ENCODE measurements around the gene POLG2.
"Not testable (repeated sequence)": the region's sequence is repeated elsewhere in the genome, so short reads cannot be mapped to it uniquely, and the experiment has no call there.

Gene POLG2

DNA sequence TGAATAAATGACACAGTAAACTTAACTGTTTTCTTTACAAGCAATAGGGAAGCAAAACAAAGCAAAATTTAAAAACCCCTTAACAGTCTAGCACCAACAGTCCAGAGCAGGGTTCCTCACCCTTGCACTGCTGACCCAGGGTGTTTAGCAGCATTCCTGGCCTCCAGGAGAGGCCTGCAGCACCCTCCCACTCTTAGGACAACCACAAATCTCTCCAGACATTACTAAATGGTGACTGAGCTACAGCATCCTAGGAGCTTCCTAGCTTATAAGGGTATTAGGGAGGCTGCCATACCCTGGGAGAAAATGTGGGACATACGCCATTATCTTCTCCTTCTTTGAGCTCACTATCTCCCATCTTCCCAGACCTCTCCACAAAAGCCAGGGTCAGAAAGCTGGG is 15.9 kb downstream of the POLG2 start:
- DNase-seq: no peak

DNA sequence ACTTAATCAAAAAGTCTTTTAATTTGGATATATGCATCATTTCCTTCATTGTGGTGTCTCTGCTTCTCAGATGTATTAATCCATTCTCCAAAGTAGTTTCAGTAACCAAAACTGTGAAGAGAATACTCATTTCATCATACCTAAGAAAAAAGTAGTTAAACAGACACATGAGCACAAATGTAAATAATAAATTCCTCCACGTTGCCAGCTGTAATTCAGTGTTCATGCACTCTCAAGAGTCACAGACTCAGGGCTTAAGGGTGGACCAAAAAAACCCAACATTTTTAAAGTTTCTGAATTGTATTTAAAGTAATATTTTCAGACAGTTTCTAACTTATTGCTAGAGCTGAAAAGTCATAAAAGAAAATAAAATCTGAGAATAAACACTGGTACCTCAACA is 19.0 kb downstream of the POLG2 start:
- no peak for DNase-seq

DNA sequence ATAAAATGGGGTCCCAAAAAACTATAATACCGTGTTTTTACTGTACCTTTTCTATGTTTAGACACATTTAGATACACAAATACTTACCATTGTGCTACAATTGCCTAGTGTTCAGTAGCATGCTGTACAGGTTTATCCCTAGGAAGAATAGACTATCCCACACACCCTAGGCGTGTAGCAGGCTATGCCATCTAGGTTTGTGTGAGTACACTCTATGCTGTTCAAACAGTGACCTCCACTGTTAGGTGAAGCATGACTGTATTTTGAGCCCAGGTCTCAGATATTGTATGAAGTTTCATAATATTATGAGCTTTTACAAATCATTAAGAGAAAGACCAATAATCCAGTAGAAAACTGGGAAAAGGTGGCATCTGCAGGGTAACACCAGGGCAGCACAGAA is 24.3 kb downstream of the POLG2 start:
- DNase-seq: no peak

DNA sequence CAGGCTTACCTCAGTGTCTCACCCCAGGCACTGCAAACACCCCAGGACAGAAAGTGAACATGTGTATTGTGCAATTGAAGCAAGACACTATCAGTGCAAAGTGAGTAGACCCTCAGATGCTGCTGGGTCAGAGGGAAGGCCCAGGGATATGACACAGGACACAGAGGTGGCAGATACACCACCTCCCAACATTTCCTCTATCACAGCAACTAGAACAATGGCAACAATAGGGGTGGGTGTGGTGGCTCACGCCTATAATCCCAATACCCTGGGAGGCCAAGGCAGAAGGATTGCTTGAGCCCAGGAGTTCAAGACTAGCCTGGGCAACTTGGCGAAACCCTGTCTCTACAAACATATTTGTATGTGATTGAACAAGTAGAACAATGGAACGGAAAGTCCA is 25.4 kb downstream of the POLG2 start:
- no peak for DNase-seq

DNA sequence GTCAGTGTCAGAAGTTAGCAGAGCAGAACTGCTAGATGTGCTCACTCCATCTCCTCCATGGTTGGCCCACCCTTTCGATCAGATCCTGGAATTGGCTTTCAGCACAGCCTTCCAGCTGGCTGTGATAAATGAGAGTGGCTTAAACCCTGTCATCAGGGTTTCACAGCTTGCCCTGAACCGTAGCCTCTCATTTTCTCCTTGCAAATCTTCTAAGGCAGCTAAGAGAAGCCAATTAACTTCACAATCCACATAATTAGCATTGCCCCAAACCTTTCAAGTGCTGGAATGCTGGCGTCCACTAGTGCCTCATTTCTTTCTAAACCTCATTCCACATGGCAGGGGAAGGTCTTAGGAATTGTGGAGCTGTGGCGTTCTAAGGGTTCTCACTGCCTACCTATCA is 26.2 kb downstream of the POLG2 start:
- DNase-seq: no peak

DNA sequence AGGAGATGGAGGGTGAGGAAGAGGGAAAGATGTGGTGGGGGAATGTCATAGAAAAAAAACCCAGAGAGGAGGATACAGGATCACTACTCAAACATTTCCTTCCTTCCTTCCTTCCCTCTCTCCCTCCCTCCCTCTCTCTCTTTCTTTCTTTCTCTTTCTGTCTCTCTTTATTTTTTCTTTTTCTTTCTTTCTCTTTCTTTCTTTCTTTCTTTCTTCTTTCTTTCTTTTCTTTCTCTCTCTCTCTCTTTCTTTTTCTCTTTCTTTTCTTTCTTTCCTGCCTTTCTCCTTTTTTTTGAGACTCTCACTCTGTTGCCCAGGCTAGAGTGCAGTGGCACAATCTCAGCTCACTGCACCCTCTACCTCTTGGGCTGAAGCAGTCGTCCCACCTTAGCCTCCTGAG is 30.0 kb downstream of the POLG2 start:
- DNase-seq: not testable (repeated sequence)

DNA sequence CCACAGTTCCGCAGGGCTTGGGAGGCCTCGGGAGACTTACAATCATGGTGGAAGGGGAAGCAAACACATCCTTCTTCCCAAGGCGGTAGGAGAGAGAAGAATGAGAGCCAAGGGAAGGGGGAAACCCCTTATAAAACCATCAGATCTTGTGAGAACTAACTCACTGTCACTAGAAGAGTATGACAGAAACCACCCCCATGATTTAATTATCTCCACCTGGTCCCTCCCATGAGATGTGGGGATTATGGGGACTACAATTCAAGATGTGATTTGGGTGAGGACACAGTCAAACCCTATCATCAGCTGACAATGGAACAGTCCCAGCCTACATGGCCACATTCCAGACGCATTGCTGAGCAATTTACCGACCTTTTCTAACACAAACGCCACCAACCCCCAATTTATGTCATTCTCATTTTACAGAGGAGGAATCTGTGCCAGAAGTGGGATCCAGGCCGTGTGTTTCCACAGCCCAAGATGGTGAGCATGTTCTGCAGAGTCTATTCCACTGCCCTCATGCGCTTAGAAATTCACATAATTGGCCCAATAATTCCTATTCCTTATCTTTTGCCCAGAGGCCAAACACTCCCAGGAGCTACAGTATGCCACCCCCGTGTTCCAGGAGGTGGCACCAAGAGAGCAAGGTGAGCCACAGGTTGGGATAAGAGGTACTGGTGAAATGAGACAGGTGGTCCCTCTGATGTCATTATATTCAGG is 30.7 kb downstream of the POLG2 start:
- DNase-seq: no peak

DNA sequence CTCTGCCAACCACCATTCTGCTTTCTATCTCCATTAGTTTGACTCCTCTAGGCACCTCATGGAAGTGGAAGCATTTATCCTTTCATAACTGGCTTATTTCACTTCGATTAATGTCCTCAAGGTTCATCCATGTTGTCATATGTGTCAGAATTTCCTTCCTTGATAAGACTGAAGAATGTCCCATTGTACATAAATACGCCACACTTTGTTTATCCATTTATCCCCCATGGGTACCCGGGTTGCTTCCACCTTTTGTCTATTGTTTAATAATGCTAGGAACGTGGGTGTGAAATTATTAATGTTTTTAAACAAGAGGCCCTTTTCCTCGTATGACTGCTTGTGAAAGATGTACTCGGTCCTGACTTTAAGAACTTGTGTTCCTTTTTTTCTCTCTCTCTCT is 35.1 kb downstream of the POLG2 start:
- no peak for DNase-seq

DNA sequence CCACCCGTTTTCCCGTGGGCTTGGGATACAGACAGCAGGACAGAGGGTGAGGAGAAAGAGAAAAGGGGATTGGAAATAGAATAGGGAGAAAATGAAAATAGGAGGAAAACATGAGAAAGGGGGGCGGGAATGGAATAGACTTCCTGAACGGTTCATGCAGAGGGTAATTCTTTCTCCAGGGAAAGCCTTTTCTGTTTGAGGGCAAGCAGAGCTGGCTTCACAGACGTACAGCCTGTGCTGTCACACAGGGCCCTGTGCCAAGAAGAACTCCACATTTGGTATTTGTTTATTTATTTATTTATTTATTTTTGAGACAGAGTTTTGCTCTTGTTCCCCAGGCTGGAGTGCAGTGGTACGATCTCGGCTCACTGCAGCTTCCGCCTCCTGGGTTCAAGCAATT is 35.9 kb downstream of the POLG2 start:
- no peak for DNase-seq

DNA sequence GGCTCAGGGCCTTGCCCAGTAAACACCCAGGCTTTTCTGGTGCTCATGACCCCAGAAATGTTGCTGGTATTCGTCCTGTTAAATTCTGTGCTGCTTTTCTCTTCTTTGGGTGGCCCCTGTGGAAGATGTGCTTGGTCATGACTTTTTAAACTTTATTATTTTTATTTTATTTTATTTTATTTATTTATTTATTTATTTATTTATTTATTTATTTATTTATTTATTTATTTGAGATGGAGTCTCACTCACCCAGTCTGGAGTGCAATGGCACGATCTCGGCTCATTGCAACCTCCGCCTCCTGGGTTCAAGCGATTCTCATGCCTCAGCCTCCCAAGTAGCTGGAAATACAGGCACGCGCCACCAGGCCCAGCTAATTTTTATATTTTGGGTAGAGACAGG is 37.0 kb downstream of the POLG2 start:
- DNase-seq: not testable (repeated sequence)

DNA sequence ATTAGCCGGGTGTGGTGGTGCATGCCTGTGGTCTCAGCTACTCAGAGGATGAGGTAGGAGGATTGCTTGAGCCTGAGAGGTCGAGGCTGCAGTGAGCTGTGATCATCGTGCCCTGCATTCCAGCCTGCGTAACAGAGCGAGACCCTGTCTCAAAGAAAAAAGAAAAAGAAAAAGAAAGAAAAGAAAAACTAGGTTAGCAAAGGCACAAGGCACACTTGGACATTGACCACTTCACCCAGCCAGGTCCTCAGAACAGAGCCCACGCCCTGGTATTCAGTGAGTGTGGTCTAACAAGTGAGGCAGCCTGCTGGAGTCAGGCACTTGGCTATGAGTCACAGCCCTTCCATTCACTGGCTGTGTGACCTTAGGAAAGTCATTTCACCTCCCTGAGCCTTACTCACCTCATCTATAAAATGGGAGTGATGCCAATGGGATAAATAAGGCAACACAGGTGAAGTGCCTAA is 37.5 kb downstream of the POLG2 start:
- DNase-seq: no peak

DNA sequence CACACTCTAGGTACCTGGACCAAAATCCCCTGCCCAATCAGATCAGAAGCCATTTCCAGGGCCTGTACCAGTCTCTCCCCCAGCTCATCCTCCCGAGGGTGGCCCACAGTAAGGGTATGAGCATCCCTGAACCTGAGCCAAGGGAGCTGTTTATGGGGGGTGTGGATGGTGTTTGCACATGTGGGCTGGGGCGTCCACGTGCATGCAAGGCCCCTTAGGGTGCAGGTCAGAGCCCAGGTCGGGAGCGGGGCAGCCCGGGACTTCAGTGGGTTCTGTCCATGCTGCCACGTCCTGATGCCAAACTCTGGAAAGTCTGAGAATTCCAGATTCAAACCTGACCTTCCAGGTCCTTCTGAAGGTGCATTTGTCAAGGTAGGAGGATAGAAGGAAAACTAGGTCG is 38.1 kb downstream of the POLG2 start:
- DNase-seq: no peak

DNA sequence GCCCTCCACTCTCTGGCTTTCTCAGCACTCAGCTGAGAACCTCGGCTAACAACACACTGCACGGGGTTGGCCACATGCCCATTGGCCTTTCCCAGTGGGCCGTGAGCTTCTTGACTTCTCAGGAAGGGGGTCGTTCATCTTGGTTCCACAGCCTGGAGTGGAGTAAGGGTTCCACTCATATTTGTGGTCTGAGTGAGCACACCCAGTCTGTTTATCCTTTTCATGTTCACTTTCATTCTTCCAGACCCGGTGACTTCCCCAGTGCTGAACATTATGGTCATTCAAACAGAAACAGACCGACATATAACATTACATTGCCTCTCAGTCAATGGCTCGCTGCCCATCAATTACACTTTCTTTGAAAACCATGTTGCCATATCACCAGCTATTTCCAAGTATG is 39.7 kb downstream of the POLG2 start:
- no peak for DNase-seq

DNA sequence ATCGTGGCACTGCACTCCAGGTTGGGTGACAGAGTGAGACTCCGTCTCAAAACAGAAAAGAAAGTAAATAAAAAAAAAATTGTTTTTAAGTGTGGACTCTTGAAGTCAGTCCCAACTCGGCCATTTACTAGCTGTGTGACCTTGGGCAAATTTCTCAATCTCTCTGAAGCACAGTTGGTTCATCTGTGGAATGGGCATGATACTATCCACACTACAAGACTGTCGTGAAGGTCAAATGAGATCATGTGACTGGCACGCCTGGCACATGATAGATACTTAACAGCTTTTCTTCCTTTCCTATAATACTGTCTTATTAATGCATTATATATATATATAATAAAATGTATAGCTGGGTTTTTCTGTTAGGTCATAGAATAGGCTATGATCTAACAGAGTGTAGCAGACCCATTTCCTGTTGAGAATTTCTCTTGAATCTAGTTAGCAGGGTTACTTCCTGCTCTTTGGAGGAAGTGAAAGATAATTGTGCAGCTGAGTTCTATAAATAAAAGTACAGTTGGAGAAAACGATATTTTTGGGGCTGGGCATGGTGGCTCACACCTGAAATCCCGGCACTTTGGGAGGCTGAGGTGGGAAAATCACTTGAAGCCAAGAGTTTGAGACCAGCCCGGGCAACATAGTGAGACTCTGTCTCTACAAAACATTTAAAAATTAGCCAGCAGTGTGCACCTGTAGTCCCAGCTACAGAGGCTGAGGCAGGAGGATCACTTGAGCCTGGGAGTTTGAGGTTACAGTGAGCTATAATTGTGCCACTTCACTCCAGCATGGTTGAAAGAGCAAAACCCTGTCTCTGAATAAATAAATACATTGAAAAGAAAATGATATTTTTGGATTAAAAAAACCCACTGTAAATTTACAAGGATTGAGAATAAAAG is 40.6 kb downstream of the POLG2 start:
- peak; percentile 2 for DNase-seq

DNA sequence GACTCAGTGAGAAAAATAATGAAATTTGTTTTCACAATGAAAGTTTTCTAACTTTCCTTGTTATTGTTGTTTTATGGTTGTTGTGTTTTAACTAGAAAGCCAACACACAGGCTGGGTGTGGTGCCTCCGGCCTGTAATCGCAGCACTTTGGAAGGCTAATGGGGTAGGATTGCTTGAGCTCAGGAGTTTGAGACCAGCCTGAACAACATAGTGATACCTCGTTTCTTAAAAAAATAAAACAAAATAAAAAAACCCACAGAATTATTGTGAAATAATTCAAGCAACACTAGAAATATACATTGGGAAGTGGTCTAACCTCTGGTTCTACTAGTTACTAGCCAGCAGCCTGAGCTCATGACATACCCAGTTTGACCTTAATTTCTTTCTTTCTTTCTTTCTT is 47.3 kb downstream of the POLG2 start:
- no peak for DNase-seq

DNA sequence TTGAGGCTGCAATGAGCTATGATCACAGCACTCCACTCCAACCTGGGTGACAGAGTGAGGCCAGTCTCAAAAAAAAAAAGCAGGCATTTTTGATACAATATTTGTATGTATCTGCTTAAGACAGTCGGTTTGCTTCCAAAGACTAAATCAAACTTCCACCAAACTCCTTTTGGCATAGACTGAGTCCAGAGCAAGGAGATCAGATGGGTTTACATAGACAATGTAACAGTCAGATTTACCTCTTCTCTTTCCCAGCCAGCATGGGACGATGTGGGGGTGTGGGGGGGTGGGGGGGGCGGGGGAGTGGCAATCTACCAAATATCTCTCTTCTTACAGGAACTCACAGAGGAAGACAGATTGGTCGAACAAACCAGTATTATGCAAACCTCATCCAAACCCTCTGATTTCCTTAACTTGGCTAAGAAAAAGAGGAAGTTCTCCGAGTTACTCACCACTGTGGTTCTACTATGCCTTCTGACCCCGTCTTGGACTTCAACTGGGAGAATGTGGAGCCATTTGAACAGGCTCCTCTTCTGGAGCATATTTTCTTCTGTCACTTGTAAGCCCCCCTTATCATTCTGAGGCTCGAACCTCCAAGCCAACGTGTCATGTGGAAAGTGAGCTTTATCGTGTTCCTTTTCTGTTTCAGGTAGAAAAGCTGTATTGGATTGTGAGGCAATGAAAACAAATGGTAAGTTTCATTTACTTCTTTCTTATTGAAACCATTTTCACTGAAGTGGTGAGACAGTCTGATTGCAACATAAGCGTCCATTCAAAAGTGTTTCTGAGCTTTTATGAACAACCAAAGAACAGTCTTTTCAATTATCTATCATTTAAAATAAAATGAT is 48.0 kb downstream of the POLG2 start, which contains the start of gene MILR1:
MILR1 (plus strand) TSS at position 451 of the 848 bp plus-strand sequence; CDS start at position 505, 54 bp downstream.
- no peak for DNase-seq

DNA sequence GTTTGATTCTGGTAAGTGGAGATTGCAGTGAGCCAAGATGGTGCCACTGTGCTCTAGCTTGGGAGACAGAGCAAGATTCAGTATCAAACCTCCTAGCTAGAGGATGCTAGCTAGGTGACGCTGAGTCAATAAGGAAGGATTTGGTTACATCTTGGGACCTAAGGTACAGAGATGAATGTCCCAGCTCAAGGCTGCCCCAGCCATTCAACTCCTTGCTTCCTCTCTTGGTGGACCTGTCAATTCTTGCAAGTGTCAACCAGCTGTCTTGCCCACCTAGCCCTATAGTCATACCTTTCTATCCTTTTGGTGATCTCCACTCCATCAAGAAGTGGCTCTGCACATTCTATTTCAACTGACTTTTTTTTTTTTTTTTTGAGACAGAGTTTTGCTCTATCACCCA is 49.3 kb downstream of the POLG2 start:
- no peak for DNase-seq

DNA sequence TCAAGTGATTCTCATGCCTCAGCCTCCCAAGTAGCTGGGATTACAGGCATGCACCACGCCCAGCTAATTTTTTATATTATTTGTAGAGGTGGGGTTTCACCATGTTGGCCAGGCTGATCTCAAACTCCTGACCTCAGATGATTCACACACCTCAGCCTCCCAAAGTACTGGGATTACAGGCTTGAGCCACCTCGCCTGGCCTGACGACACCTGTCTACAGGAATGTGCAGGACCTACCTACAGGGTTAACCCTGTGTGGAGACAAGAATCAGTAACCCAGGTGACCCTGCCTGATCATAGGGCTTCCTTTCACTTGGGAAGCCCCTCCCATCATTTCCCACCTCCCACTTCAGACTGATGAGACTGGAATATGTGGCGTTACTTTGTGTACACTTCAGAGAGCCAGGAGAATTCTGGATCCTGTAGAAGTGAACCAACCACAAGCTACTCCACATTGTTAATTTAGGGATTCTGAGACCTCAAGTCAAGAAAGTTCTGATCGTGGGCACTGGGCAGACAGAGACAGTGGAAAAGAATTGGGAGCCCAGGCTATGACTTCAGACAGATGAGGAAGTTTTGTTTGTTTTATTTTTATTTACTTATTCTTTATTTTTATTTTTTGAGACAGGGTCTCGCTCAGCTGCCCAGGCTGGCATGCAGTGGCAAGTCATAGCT is 53.6 kb downstream of the POLG2 start:
- no peak for DNase-seq

DNA sequence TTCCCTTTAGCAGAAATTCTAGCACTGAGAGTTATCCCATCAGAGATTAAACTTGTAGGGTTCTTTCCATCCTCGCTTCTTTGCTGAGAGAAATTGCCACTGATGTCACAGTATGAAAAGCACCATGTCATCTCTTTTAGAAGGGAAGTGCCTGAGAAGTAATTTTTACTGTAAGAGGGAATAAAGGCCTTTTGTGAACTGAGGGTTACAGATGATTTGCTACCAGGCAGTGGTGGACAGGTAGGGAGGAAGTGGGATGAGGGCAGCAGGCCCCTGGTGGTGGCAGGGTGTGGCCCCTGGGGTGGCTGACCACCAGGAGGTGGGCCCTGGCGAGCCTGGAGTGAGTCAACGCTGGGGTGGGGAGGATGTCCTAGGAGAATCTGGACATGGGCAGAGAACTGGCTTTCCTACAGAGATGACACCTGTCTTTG is 54.3 kb downstream of the POLG2 start:
- no peak for DNase-seq

DNA sequence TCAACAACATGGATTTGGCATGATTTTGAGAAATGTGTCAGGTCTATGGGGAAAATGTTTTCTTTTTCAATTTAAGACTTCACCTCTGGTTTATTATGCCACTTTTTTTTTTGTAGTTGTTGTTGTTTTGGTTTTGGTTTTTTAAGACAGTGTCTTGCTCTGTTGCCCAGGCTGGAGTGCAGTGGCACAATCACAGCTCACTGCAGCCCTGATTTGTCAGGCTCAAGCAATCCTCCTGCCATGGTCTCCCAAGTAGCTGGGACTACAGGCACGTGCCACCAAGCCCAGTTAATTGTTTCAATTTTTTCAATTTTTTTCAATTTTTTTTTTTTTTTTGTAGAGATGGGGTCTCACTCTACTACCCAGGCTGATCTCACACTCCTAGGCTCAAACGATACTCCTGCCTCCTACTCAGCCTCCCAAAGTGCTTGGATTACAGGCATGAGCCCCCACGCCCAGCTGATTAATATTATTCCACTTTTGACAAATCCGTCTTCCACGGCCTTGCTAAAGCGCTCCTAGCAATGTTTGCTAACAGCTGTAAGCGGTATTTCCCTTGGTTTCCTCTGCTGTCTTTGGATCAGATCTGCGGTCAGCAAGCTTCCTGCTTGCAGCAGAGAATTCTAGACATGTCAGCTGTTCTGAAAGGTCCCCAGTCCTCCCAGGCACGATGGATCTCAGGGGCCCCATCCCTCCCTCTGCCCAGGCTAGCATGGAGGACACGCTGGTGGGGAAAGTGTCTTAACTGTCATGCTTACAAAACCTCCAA is 54.9 kb downstream of the POLG2 start:
- peak; percentile 49 for DNase-seq

DNA sequence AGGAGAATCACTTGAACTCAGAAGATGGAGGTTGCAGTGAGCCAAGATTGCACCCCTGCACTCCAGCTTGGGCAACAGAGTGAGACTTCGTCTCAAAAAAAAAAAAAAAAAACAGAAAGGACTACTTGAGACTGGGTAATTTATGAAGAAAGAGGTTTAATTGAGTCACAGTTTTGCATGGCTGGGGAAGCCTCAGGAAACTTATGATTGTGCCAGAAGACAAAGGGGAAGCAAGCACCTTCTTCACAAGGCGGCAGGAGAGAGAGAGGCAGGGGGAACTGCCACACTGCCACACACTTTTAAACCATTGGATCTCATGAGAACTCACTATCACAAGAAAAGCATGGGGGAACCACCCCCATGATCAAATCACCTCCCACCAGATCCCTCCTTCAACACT is 56.9 kb downstream of the POLG2 start:
- DNase-seq: no peak

DNA sequence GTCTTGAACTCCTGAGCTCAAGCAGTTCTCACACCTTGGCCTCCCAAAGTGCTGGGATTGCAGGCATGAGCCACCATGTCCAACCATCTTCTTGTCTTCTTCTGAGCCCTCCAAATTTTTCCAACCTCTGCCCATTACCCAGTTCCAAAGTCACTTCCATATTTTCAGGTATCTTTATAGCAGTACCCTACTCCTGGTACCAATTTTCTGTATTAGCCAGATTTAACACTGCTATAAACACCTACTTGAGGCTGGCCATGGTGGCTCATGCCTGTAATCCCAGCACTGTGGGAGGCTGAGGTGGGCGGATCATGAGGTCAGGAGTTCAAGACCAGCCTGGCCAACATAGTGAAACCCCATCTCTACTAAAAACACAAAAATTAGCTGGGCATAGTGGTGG is 57.3 kb downstream of the POLG2 start:
- not testable (repeated sequence) for DNase-seq

Measured in central memory CD4-positive, alpha-beta T cell (primary cell).